Endothelial cell of umbilical vein (primary cell): ENCODE measurements around the gene PDE10A.

Source experiments
- CTCF ChIP-seq, 2 donors: IDR thresholded peaks; 1 replicate in 1 of 2; 2 replicates in 1 of 2; pipeline ENCODE4 v1.5.1; 2011; ENCODE audit warnings: low read length in 2 of 2, mild to moderate bottlenecking in 2 of 2, moderate library complexity in 2 of 2, control low read depth in 1 of 2, inconsistent platforms in 1 of 2, low read depth in 1 of 2; ENCODE audit not compliant: insufficient read depth in 1 of 2; ENCODE audit errors: extremely low read depth in 1 of 2
- EZH2 ChIP-seq: IDR thresholded peaks from 2 replicates; pipeline ENCODE4 v1.6.1; 2012; ENCODE audit warnings: borderline replicate concordance, low read depth, mild to moderate bottlenecking, moderate library complexity, low read length, inconsistent platforms; ENCODE audit not compliant: severe bottlenecking
- POLR2A ChIP-seq: IDR thresholded peaks from 2 replicates; pipeline ENCODE4 v1.6.1; 2012; ENCODE audit warnings: low read depth, mild to moderate bottlenecking, control low read depth, low read length

- TF ChIP-seq EZH2 (no peak), POLR2A (no peak), CTCF (IDR thresholded peaks at IDR 0.05; ENCODE audit: extremely low read depth in 1 of 2, insufficient read depth in 1 of 2, low read depth in 1 of 2, low read length in 2 of 2) (no peak)
Observed at GRCh38 chr6:165453395-165453794, 209.6 kb downstream of the PDE10A start.
